DND-41 (cell line): ENCODE measurements around the gene ACKR3.

Experiments
- EZH2 ChIP-seq: IDR thresholded peaks from 3 replicates; pipeline ENCODE4 v1.6.1; 2012; ENCODE audit warnings: borderline replicate concordance, low read depth, mild to moderate bottlenecking, moderate library complexity, low read length, inconsistent platforms; ENCODE audit not compliant: severe bottlenecking
- TF ChIP-seq, protein P1 (sequence below): IDR thresholded peaks from 2 replicates; pipeline ENCODE4 v1.5.1; 2012; ENCODE audit warnings: borderline replicate concordance, low read length, moderate library complexity, mild to moderate bottlenecking; ENCODE audit not compliant: poor library complexity, severe bottlenecking; ENCODE audit errors: extremely low read depth

DNA sequence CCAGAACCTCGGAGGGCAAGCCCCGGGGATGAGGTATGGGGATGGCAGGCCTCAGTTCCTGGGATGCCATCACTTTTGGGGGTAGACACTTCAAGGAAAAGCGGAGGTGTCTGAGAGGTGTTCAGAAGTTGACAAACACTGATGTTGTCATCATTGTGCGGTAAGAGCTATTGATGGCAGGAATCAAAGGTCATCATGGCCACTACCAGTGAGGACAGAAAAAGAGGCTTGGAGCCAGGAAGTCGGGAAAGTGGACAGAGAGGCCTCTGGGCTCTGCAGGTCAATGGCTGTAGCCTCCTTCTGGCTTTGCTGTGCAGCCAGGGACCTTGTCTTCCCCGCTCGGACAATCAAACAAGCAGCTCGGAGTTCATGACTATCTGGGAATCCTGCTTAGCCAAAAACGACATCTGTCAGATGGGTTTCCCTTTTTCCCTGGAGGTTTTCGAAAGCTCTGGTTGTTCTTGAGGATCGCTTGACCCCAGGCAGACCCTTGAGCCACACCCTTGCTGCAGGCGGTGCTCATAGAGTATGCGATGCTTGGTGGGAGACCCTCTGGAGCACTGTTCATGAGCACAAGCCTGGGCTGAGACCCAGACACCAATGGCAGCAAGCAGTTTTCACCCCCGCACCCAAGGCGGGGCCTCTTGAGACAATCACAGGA, 19.4 kb downstream of the ACKR3 start:
- TF ChIP-seq, protein P1, sequence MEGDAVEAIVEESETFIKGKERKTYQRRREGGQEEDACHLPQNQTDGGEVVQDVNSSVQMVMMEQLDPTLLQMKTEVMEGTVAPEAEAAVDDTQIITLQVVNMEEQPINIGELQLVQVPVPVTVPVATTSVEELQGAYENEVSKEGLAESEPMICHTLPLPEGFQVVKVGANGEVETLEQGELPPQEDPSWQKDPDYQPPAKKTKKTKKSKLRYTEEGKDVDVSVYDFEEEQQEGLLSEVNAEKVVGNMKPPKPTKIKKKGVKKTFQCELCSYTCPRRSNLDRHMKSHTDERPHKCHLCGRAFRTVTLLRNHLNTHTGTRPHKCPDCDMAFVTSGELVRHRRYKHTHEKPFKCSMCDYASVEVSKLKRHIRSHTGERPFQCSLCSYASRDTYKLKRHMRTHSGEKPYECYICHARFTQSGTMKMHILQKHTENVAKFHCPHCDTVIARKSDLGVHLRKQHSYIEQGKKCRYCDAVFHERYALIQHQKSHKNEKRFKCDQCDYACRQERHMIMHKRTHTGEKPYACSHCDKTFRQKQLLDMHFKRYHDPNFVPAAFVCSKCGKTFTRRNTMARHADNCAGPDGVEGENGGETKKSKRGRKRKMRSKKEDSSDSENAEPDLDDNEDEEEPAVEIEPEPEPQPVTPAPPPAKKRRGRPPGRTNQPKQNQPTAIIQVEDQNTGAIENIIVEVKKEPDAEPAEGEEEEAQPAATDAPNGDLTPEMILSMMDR, result no peak
- TF ChIP-seq EZH2, result no peak
